HepG2 (cell line): ENCODE data around the gene URM1. TPM values are rescaled to one million over a fixed set of nuclear protein-coding genes. Genes with fewer than 3 reads are reported as not detected.
A peak's percentile ranks its signal among the peaks of the same experiment; 100 is the strongest.

Experiments
- ATAC-seq: fragments of 200-7000 bp; cut with Tn5 transposase; 3 replicates; pipeline ENCODE4 v1.9.1; 2020; ENCODE audit warnings: mild to moderate bottlenecking, moderate library complexity
- BruUV-seq: library from RNA; stranded (reverse); fragments of 400-500 nt; replicated peaks from 2 replicates; lab custom pipeline; 2021; lab: Mats Ljungman, UMichigan
- CTCF ChIA-PET: fragments of 300-600 bp; formaldehyde crosslinking; extraction: SDS; loops from one replicate; lab custom pipeline; 2021; ENCODE audit warnings: low total read pairs, inconsistent platforms, low intra/inter-chr PET ratio; lab: Yijun Ruan, JAX
- POLR2A ChIA-PET: fragments of 350-600 bp; sonication (Branson Sonifier 250); formaldehyde crosslinking; loops from one replicate; lab custom pipeline; 2020; ENCODE audit warnings: antibody characterized with exemption, inconsistent platforms; lab: Yijun Ruan, JAX
- DNase-seq: peaks from one replicate; pipeline ENCODE4 v3.0.0-alpha.2; 2015; ENCODE audit warnings: low spot score
- FAIRE-seq: peaks from 3 replicates; lab custom pipeline; 2011; peaks lifted over from hg19 to GRCh38; lab: Jason Lieb, UNC
- H2AFZ ChIP-seq: one replicate; pipeline ENCODE4 v1.6.1; 2011; ENCODE audit warnings: low read length, inconsistent platforms
- H3K27ac ChIP-seq: fragments of 300-600 bp; 3 replicates; pipeline ENCODE4 v1.8.0; 2011; ENCODE audit warnings: mixed run types, mild to moderate bottlenecking, mixed read lengths, low read length, inconsistent platforms; ENCODE audit not compliant: insufficient read depth; ENCODE audit errors: extremely low read length
- H3K27me3 ChIP-seq, 2 experiments: fragments of 200-600 bp in 1 of 2; 2 replicates in 1 of 2; 3 replicates in 1 of 2; pipeline versions ENCODE4 v1.6.0 to v1.8.0; 2011; ENCODE audit warnings: low read length in 2 of 2, mild to moderate bottlenecking in 2 of 2, moderate library complexity in 2 of 2, inconsistent platforms in 1 of 2; ENCODE audit not compliant: insufficient read depth in 2 of 2, control insufficient read depth in 1 of 2
- H3K36me3 ChIP-seq, 2 experiments: fragments of 200-600 bp in 1 of 2; replicated peaks in 1 of 2; 2 replicates in 1 of 2; 3 replicates in 1 of 2; pipeline versions ENCODE4 v1.5.1 to v1.8.0; 2011; ENCODE audit warnings: low read length in 2 of 2, inconsistent platforms in 1 of 2; ENCODE audit not compliant: insufficient read depth in 2 of 2, control insufficient read depth in 1 of 2
- H3K4me1 ChIP-seq: 2 replicates; pipeline ENCODE4 v1.5.1; 2012; ENCODE audit warnings: low read length, inconsistent platforms; ENCODE audit not compliant: insufficient read depth
- H3K4me2 ChIP-seq: 2 replicates; pipeline ENCODE4 v1.6.0; 2011; ENCODE audit warnings: low read depth, low read length, inconsistent platforms
- H3K4me3 ChIP-seq, 3 experiments: fragments of 200-600 bp in 1 of 3; sonication (generic), shearing (Covaris generic) in 1 of 3; replicated peaks in 1 of 3; 2 replicates each; pipeline ENCODE4 v1.5.1; 2011 to 2016; ENCODE audit warnings: low read length in 3 of 3, inconsistent platforms in 2 of 3, low read depth in 2 of 3, mild to moderate bottlenecking in 2 of 3, control low read depth in 1 of 3, mixed read lengths in 1 of 3; ENCODE audit not compliant: insufficient read depth in 1 of 3
- H3K79me2 ChIP-seq: one replicate; pipeline ENCODE4 v1.6.1; 2011; ENCODE audit warnings: low read length, inconsistent platforms; ENCODE audit not compliant: insufficient read depth
- H3K9ac ChIP-seq: 2 replicates; pipeline ENCODE4 v1.6.0; 2011; ENCODE audit warnings: mild to moderate bottlenecking, low read depth, low read length, inconsistent platforms; ENCODE audit not compliant: insufficient read depth
- H3K9me3 ChIP-seq: 2 replicates; pipeline ENCODE4 v1.5.1; 2012; ENCODE audit warnings: mild to moderate bottlenecking, low read length
- H4K20me1 ChIP-seq: 2 replicates; pipeline ENCODE4 v1.6.0; 2011; ENCODE audit warnings: inconsistent platforms, mild to moderate bottlenecking, low read length, moderate library complexity; ENCODE audit not compliant: insufficient read depth
- MAFK ChIP-seq, 2 experiments: IDR thresholded peaks in 1 of 2; conservative IDR thresholded peaks in 1 of 2; 2 replicates each; pipeline ENCODE4 v1.6.1; 2011; ENCODE audit warnings: improper control_type of control experiment in 2 of 2, low read length in 2 of 2
- RBAK ChIP-seq: sonication (generic); formaldehyde crosslinking; IDR thresholded peaks from 2 replicates; pipeline ENCODE4 v1.5.1; 2020; ENCODE audit warnings: mild to moderate bottlenecking, missing genetic modification reagents
- ZNF180 ChIP-seq: sonication (generic); formaldehyde crosslinking; IDR thresholded peaks from 2 replicates; pipeline ENCODE4 v1.4.0; 2020; ENCODE audit warnings: low read depth, missing genetic modification reagents, borderline replicate concordance
- WGBS: methylation state at CpG from one replicate; pipeline ENCODE4 v1.1.6; 2017; ENCODE audit warnings: low lambda C conversion rate; 5-methylcytosine and 5-hydroxymethylcytosine counted together
- in situ Hi-C: cut with HindIII; loops from 2 replicates; pipeline ENCODE4 v1.10.0; 2017; ENCODE audit warnings: low pct_unique_long_range_greater_than_20kb; ENCODE audit not compliant: extremely low pct_ligation_motif_present
- intact Hi-C: fragments of 100-400 bp; cut with micrococcal nuclease; formaldehyde crosslinking; loops from one replicate; pipeline ENCODE4 v1.10.0; 2022; ENCODE audit not compliant: unreplicated experiment
- polyA plus RNA-seq, 8 experiments: library from polyadenylated mRNA; depleted of rRNA in 3 of 8; stranded (reverse) in 7 of 8; unstranded in 1 of 8; fragments of >200 nt; fragmentation: Illumina TruSeq in 4 of 8; extraction: Trizol in 4 of 8; gene quantifications; 2 replicates each; pipeline versions ENCODE4 v1.2.1 to v1.2.3, GENCODE V29; 2011 to 2016; ENCODE audit warnings: low read depth in 4 of 8, missing spikeins in 1 of 8, mixed read lengths in 1 of 8; ENCODE audit not compliant: insufficient read depth in 1 of 8
- total RNA-seq, 5 experiments: library from RNA; depleted of rRNA; stranded (reverse); fragments of >200 nt; fragmentation: Illumina TruSeq; extraction: Trizol; gene quantifications; 2 replicates each; pipeline ENCODE4 v1.2.3, GENCODE V29; 2016; ENCODE audit warnings: low read depth in 1 of 5

Gene URM1
- total and polyA plus RNA-seq, 2 of the 13 experiments (the other 11 are each of a cell fraction or from before 2014, with no cell fraction given): 37.1 to 41.3 TPM

DNA sequence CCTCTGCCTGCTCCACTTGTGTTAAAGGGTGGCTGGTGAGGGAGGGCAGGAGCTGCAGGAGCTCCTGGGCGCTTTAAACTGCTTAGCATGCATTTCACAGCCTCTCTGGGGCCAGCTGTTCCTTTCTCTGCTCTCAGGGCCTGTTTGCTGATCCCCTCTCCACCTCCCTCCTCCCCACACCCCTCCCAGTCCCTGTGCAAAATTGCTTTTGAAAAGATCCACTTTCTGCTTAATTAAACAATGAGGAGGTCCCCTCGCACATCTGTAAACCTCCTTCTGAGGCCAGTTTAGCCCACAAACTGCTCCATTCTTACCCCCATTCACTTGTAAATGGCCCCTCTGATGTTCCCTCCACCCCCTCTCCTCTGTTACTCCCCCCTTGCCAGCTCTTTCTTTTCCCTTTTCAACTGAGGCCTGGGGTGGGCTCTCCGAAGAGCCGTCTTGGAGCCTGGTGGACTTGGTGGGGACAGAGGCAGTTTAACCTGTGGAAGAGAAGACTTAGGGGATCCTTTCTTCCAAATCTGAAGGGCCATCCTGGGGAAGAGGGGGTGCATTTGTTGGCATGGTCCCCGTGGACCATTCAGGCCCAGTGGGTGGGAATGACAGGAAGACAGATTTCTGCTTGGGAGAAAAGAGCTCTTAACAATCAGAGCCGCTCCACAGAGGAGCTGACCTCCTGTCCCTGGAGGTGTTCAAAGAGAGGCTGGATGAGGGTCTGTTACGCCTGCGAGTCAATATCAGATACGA lies 12.0 kb downstream of the URM1 start:
- FAIRE-seq (no peak), ATAC-seq (no peak)
- Histone ChIP-seq H3K9ac (no peak overlapping the region), H3K4me1 (no peaks in the 10 kb centered on the region), H3K79me2 (no peaks in the 10 kb centered on the region), H3K27me3 (no peaks in the 10 kb centered on the region), H4K20me1 (no peaks in the 10 kb centered on the region; the same call in 1 of the 2 replicates), H3K36me3 (peaks cover 16 to 57% of the 10 kb centered on the region in 2 experiments; a peak in 4 of 5 replicates)
- BruUV-seq: no TSS peak
- intact Hi-C loops: no loop called here
- no peak for TF ChIP-seq ZNF180 (CRISPR knock-in tag)
- 0 out of 4 replicates have a peak, but pooled peaks of 1 of the 2 experiments have one; percentile 16 for TF ChIP-seq MAFK (conservative IDR thresholded peaks at IDR 0.05 in 1 of 2, IDR thresholded peaks at IDR 0.05 in 1 of 2; ENCODE audit: low read length in 2 of 2)
- TF ChIP-seq, all 625 proteins: peak for 1
- Histone ChIP-seq H2AFZ (no peak overlapping the region), H3K27ac (no peak overlapping the region), H3K9me3 (no peaks in the 10 kb centered on the region), H3K4me2 (no peak overlapping the region), H3K4me3 (no peak overlapping the region)
- POLR2A ChIA-PET: interaction anchor here (1.5 kb wide), 1 partner anchor 11 kb away, joined by 3 read pairs; no protein-coding TSS in a partner anchor
- CTCF ChIA-PET: no interaction called here
- 98% methylated on average over 8 of the region's 9 CpGs for WGBS
- DNase-seq: no peak
- in situ Hi-C loops: no loop called here

GRCh38 chr9:128383791-128384190 lies 12.6 kb downstream of the URM1 start:
- ChIA-PET POLR2A (no interaction called here), CTCF (no interaction called here)
- Histone ChIP-seq H3K4me3 (no peak overlapping the region), H3K4me1 (no peaks in the 10 kb centered on the region), H4K20me1 (no peaks in the 10 kb centered on the region; the same call in 1 of the 2 replicates), H3K27me3 (no peaks in the 10 kb centered on the region), H3K9ac (no peak overlapping the region), H3K27ac (no peak overlapping the region), H2AFZ (no peak overlapping the region), H3K79me2 (no peaks in the 10 kb centered on the region), H3K4me2 (no peak overlapping the region), H3K36me3 (peaks cover 18 to 59% of the 10 kb centered on the region in 2 experiments), H3K9me3 (no peaks in the 10 kb centered on the region)
- DNase-seq: no peak
- no peak for FAIRE-seq
- no TSS peak for BruUV-seq
- in situ Hi-C loops (no loop called here), intact Hi-C loops (no loop called here)
- TF ChIP-seq RBAK (CRISPR knock-in tag): no peak
- WGBS: no CpG with 5 or more reads among the region's 8 CpGs
- ATAC-seq: no peak
